ENCODE measurements around the gene CACNA1C.
A peak's percentile ranks its signal among the peaks of the same experiment; 100 is the strongest.

The CACNA1C gene

DNA sequence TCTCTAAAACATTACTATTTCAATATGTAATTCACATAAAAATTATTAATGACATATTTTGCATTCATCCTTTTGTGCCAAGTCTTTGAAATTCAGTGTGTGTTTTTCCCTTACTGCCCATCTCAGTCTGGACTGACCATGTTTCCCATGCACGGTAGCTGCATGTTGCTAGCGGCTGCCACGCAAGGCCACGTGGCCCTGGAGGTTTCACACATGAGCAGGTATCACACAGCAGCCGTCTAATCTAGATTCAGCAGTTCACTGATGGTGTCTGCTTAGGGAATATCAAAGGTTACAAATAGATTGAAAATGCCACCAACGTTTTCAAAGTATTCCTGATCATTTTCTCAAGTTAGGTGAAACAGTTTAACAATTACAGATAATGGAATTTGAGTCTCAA is 507.1 kb downstream of the CACNA1C start:
- DNase-seq (ENCODE audit: low read depth), result no peak

DNA sequence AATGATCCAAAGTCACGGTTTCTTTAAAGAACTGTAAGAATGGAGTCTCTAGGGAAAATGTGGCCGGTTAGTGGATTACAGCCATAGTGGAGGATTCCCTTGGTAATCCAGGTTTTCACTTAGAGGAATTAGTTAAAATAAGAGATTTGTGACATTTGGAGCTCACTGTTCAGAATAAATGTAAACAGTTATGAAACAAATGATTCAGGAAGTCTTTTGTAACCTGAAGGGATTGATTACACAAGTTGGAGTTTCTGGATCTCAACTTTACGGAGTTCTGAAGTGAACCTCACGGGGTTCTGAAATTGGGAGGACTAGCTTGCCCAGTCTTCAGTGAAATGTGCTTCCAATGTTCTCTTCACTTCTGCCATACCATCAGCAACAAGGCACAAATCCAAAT is 507.6 kb downstream of the CACNA1C start:
- DNase-seq (ENCODE audit: low read depth), result no peak

GRCh38 chr12:2561367-2561766 is 508.6 kb downstream of the CACNA1C start:
- DNase-seq (ENCODE audit: low read depth), result no peak

GRCh38 chr12:2562400-2562799 is 509.6 kb downstream of the CACNA1C start:
- no peak for DNase-seq (ENCODE audit: low read depth)

- DNase-seq (ENCODE audit: low read depth), result no peak
Measured at GRCh38 chr12:2563709-2564108, 510.9 kb downstream of the CACNA1C start.

DNA sequence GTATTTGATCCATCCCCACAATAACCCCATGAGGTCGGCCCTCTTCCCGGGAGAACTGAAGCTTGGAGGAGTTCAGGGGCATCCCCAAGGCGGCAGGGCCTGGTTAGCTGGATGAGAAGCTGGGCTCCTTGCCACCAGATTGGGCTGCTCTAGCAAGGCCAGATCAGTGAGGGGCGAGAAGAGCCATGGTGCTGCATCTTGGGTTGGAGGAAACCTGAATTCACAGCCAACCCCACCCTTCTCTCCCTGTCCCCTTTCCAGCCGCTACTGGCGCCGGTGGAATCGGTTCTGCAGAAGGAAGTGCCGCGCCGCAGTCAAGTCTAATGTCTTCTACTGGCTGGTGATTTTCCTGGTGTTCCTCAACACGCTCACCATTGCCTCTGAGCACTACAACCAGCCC is 513.4 kb downstream of the CACNA1C start:
- no peak for DNase-seq (ENCODE audit: low read depth)

- no peak for DNase-seq (ENCODE audit: low read depth)
Measured at GRCh38 chr12:2567711-2568110, 514.9 kb downstream of the CACNA1C start.

DNA sequence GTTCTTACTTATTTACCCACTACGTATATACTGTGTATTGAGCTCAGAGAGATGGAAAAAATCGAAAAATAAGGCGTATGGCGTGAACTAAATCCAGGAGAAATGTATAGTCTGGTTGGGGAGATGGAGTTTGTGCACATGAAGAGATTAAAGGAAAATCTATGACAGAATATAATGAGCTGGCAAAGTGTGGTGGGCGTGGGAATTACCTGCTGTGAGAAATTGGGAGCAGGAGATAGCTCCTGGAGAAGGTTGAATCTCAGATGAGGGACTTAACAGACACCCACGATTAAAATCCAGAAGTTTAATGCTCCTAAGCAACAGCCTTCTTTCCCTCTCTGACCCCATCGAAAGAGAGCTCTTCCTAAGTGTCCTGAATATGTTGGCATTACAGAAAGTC is 517.8 kb downstream of the CACNA1C start:
- DNase-seq (ENCODE audit: low read depth), result no peak

DNA sequence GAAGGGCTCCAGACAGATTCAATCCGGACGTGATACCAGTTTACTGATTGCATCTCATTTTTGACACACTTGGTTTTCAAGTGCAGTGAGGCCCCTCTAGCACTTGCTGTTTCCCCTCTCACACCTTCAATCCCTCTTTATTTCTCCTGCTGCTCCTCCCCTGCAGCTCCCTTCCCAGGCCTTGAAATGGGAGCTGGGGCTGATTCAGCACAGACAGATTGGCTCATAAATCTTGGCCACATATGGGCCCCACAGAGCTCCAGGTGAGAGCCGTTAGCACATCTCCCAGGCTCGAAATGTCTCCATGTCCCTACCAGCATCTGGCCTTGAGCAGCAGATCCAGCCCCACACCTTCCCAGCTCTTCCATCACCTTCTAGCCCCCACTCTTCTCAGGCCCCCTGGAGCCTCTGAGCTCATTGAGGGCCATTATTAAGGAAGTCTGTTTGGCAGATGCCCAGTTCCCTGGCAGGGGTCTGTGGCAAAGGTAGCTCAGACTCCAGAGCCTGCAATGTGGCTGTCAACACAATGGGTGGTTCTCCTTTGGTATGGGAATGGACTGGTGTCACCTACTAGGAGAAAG is 521.7 kb downstream of the CACNA1C start:
- no peak for DNase-seq (ENCODE audit: low read depth)

GRCh38 chr12:2575245-2575644 is 522.5 kb downstream of the CACNA1C start:
- no peak for DNase-seq (ENCODE audit: low read depth)

DNA sequence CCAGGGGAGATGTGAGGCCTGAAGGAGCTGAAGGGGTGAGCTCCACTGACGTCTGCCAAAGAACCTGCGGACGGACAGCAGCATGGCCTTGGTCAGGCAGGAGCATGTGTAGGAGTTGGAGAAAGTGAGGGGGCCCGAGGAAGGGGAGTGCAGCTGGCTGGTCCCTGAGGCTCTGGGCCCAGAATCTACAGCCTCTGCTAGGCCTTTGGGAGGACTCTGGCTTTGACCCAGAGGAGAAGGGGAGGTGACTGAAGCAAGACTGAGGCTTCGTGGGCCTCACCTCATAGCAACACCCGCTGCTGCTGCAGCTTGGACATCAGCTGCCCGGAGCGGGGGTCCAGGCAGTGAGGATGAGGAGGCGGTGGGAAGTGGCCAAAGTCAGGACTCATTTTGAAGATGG is 525.4 kb downstream of the CACNA1C start:
- DNase-seq (ENCODE audit: low read depth), result no peak

- no peak for DNase-seq (ENCODE audit: low read depth)
Measured at GRCh38 chr12:2578772-2579171, 526.0 kb downstream of the CACNA1C start.

DNA sequence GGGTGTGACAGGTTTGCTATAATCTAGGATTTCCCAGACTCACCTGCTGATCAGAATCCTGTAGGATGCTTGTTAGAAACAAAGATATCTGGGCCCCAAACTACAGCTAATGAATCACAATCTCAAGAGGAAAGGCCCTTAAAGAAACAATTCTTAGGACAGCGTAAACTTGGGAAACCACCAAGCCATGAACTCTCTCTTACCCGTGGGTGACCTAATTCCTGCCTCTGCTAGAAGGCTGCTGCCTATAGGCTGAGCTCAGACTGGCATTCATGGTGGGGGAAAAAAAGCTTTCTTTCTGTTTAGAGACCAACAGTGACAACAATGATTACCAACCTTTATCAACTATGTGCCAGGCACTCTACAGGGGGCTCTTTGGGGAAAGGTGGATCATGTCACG is 528.0 kb downstream of the CACNA1C start:
- no peak for DNase-seq (ENCODE audit: low read depth)

DNA sequence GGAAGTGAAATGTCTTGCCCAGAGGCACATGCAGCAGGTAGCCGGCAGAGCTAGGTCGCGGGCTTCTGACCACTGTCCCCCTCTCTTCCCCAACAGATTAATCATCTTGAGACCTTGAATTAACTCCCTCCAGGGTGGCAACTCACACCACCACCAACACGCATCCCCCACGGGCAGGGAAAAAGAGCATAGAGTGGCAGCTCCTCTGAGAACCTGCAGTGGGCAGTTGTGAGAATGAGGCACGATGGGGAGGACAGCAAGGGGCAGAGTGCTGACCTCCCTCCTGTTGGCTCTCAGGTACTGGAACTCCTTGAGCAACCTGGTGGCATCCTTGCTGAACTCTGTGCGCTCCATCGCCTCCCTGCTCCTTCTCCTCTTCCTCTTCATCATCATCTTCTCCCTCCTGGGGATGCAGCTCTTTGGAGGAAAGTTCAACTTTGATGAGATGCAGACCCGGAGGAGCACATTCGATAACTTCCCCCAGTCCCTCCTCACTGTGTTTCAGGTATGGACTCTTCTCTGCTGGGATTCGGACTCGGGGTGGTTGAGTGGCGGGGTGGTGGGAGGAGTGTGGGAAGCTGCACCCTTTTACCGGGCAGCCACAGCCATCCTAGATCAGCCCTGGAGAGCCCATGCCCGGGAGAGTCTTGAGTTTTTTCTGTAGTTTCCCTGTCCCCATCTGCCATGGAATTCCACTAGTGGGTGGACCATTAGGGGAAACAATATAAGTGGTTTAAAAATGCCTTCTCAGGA is 528.7 kb downstream of the CACNA1C start:
- no peak for DNase-seq (ENCODE audit: low read depth)

DNA sequence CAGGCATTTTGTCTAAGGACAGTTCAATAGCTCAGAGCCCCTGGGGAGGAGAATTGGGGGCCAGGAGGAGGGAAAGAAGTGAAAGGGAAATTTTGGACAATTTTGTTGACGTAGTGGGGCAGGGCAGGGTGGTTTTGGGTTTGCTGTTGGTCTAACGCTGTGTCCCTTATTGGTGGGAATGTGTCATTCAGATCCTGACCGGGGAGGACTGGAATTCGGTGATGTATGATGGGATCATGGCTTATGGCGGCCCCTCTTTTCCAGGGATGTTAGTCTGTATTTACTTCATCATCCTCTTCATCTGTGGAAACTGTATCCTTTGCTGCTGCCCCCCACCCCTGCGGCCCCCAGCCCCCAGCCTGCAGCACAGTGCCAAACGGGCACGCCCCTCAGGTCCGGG is 529.8 kb downstream of the CACNA1C start:
- DNase-seq (ENCODE audit: low read depth), result no peak

DNA sequence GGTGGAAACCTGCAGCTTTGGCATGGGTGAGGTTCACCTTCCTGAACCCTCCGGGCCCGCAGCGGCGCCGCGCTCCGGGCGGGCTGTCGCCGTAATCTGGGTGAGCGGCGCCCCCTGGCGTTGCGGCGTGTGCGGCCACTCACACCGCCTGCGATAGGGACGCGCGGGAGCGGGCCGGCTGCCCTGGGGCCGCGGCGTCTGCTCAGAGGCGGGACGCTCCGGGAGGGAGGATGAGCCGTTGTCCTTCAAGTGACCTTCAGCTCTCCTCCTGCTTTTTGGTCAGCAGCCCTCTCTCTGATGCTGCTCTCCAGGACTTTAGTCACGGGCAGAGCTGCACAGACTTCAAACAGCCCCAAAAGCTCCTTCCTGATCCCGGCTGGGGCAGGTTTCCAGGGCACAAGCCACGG is 530.3 kb downstream of the CACNA1C start:
- DNase-seq (ENCODE audit: low read depth), result peak; percentile 7

GRCh38 chr12:2583642-2584401 is 531.0 kb downstream of the CACNA1C start:
- DNase-seq (ENCODE audit: low read depth), result no peak

DNA sequence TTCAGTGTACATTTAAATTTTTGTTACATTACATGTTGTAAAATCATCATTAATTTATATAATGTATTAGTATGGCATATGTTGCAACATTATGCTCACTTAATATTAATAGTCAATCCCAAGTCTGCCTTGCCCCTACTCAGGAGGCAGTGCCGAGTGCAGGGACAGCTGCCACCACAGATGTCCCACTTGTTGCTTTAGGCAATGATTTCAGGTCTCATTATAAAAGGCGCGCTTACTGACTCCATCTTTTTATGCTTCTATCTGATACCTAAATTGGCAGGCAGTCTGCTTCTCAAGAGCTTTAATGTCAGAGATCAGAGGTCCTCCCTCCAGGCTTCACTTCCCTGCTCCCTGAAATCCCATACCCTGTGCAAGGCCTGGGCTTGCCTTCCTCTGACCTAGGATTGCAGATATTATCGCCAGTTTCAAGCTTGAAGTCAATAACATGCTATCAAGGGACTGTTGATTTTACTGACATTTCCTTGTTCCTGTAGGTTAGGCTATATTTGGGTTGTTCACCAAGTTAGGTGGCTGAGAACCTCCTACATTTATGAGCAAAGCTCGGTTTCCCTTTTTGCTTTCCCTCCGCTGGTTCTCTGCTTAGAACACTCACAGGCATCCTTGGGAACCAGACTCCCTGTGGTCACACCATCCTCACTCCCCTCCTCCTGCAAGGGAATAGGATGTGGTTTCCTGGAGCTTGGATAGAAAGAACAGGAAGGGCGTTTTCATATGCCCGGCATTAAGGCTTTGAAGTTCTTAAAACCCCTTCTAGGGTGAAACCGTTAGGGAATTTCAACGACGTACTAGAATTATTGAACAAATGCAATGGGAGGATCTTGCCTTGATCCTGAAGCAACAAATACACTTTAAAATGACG is 533.6 kb downstream of the CACNA1C start:
- DNase-seq (ENCODE audit: low read depth), result no peak

DNA sequence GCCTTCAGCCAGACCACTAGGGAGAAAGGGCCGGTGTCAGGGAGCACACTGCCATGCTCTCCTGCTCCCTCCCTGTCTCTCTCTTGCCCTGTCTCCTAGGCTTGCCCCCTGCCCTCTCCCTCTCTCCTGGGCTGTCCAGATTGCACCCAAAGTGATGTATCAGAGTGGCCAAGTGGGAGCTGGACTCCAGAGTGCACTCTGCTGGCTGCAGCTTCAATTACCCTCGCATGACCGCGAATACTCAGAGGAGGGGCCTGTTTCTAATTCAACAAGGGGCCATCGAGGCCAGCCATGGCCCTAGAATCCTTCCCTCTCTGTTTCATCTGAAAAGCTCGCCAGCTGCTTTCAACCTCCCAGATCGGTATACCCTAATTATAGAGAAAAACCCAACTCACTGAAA is 535.6 kb downstream of the CACNA1C start:
- no peak for DNase-seq (ENCODE audit: low read depth)

DNA sequence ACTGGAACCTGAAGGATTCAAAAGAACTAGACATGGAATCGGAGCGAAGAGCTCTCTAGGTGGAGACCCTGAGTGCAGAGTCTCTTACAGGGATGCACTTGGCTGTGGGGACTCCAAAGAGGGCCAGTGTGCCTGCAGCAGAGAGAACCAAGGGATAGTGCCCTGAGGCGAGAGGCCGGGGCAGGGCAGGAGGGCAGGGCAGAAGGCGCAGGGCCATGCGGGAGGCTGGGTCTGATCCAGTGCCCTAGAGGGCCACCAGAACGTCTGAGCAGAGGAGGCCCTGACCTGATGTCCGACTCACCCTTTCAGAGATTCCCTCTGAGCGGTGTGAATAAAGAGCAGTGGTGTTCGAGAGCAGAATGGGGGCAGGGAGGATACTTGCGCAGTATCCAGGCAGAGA is 536.6 kb downstream of the CACNA1C start:
- DNase-seq (ENCODE audit: low read depth), result no peak

DNA sequence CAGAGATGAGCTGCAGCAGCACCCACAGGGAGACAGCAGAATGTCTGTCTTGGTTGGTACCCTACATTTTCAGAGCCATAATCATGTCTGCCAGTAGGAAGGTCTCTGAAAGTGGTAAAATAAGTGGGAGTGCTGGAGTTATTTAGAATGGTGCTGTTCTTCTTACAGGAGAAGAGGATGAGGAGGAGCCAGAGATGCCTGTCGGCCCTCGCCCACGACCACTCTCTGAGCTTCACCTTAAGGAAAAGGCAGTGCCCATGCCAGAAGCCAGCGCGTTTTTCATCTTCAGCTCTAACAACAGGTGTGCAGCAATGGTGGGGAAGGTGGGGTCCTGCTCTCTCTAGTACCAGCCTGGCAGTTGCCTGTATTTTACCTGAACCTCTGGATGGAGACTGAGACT is 540.3 kb downstream of the CACNA1C start:
- no peak for DNase-seq (ENCODE audit: low read depth)

DNA sequence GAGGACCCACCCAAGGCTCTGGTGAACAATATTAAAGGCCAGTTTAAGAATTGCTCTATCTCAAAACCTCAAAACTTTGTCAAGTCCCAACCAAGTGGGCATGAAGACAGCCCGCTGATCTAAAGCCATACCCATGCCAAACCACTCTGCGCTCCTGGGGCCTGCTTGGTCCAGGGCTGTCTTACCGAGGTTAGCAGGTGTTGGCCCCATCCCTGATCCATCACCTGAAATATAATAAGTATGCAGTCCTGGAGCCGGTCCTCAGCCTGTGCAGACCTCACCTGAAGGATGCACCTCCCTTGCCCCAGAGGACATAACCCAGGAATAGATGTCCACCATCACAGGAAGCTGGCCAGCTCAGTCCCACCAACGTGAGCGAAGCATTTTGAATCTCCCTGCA is 543.7 kb downstream of the CACNA1C start:
- no peak for DNase-seq (ENCODE audit: low read depth)

Data from HS-27A (cell line).